PFSK-1 (cell line): ENCODE measurements around the gene UGDH.

Source experiments
- FOXP2 ChIP-seq: optimal IDR thresholded peaks from 2 replicates; pipeline ENCODE3; 2011; ENCODE audit warnings: borderline replicate concordance, control low read depth, inconsistent platforms; ENCODE audit not compliant: insufficient read depth; ENCODE audit errors: extremely low read length, extremely low read depth
- POLR2AphosphoS5 ChIP-seq: IDR thresholded peaks from 2 replicates; pipeline ENCODE4 v1.6.1; 2012; ENCODE audit warnings: low read depth, mild to moderate bottlenecking, control low read depth, low read length, moderate library complexity
- SIN3A ChIP-seq: IDR thresholded peaks from 2 replicates; pipeline ENCODE4 v1.6.1; 2012; ENCODE audit warnings: mild to moderate bottlenecking, low read length, moderate library complexity, borderline replicate concordance; ENCODE audit not compliant: insufficient read depth
- TAF1 ChIP-seq: IDR thresholded peaks from 2 replicates; pipeline ENCODE4 v1.6.1; 2012; ENCODE audit warnings: low read length, control low read depth, borderline replicate concordance; ENCODE audit not compliant: insufficient read depth
- TF ChIP-seq, protein P1 (sequence below), 2 experiments: IDR thresholded peaks; 2 replicates each; pipeline versions ENCODE4 v1.6.1 to v1.8.0; 2011 to 2012; ENCODE audit warnings: low read depth in 2 of 2, low read length in 2 of 2, control low read depth in 1 of 2, inconsistent platforms in 1 of 2, mild to moderate bottlenecking in 1 of 2, moderate library complexity in 1 of 2; ENCODE audit not compliant: insufficient read depth in 1 of 2

The UGDH gene

DNA sequence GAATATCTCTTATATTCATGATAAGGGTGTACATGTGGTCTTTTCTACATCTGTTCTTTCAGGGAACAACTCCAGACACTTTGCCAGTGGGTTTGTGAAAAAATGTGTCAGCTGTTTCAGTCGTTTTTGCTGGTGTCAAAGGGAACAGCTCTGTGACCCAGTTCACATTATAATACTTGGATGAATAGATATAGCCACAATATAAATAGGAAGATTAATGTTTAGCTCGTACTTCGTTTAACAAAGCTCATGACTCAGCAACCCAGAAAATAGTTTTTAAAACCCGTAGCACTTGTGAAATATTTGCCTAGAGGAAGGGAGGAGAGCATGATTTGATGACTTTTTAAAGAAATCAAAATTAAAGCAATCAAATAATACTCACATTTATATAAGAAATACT, 60.5 kb downstream of the UGDH start:
- TF ChIP-seq, protein P1, sequence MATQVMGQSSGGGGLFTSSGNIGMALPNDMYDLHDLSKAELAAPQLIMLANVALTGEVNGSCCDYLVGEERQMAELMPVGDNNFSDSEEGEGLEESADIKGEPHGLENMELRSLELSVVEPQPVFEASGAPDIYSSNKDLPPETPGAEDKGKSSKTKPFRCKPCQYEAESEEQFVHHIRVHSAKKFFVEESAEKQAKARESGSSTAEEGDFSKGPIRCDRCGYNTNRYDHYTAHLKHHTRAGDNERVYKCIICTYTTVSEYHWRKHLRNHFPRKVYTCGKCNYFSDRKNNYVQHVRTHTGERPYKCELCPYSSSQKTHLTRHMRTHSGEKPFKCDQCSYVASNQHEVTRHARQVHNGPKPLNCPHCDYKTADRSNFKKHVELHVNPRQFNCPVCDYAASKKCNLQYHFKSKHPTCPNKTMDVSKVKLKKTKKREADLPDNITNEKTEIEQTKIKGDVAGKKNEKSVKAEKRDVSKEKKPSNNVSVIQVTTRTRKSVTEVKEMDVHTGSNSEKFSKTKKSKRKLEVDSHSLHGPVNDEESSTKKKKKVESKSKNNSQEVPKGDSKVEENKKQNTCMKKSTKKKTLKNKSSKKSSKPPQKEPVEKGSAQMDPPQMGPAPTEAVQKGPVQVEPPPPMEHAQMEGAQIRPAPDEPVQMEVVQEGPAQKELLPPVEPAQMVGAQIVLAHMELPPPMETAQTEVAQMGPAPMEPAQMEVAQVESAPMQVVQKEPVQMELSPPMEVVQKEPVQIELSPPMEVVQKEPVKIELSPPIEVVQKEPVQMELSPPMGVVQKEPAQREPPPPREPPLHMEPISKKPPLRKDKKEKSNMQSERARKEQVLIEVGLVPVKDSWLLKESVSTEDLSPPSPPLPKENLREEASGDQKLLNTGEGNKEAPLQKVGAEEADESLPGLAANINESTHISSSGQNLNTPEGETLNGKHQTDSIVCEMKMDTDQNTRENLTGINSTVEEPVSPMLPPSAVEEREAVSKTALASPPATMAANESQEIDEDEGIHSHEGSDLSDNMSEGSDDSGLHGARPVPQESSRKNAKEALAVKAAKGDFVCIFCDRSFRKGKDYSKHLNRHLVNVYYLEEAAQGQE (IDR thresholded peaks at IDR 0.05; ENCODE audit: insufficient read depth in 1 of 2, low read depth in 2 of 2, low read length in 2 of 2) = no peak
- TF ChIP-seq POLR2AphosphoS5 (no peak), SIN3A (no peak), TAF1 (no peak), FOXP2 (no peak)

DNA sequence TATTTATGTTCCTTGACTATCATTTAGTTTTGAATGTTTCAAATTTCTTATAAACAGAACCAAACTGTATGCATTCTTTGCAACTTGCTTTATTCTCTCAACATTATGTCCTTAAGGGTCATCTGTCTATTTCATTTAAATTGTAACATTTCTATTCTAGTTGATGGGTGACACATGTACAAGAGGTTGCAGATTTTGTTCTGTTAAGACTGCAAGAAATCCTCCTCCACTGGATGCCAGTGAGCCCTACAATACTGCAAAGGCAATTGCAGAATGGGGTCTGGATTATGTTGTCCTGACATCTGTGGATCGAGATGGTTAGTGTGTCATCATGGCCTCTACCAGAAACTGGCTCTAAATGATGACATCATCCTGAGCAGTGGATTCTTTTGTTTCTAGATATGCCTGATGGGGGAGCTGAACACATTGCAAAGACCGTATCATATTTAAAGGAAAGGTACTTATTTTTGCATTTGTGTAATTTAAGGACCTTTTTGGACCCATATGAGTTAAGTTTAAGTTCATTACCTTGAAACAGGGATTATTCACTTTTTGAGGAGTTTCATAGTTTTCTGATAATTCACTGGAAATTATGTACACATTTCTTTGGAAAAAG, 62.2 kb downstream of the UGDH start:
- TF ChIP-seq, protein P1 (IDR thresholded peaks at IDR 0.05; ENCODE audit: insufficient read depth in 1 of 2, low read depth in 2 of 2, low read length in 2 of 2) = no peak
- TF ChIP-seq SIN3A (no peak), FOXP2 (no peak), POLR2AphosphoS5 (no peak), TAF1 (no peak)

- 0 out of 2 replicates have a peak, but pooled peaks have one; percentile 39 for TF ChIP-seq SIN3A
- peak; percentile 99 for TF ChIP-seq TAF1
- peak; percentile 44 for TF ChIP-seq FOXP2
- TF ChIP-seq POLR2AphosphoS5 = peak; percentile 98
- TF ChIP-seq, protein P1 (IDR thresholded peaks at IDR 0.05; ENCODE audit: insufficient read depth in 1 of 2, low read depth in 2 of 2, low read length in 2 of 2) = peak in 1 of 2 experiments; percentile 6; a peak in 2 of 4 replicates
Measured at GRCh38 chr4:39458505-39459300, 68.5 kb downstream of the UGDH start, which contains the start of the genes LIAS and RPL9. LIAS (plus strand) TSS chr4:39459056; CDS start chr4:39459118, 62 bp downstream. RPL9 (minus strand) TSS chr4:39458922; CDS start chr4:39458439, 483 bp downstream.

GRCh38 chr4:39456946-39457763, 70.1 kb downstream of the UGDH start:
- TF ChIP-seq FOXP2 (no peak), SIN3A (no peak), POLR2AphosphoS5 (no peak; the same call in 1 of the 2 replicates)

DNA sequence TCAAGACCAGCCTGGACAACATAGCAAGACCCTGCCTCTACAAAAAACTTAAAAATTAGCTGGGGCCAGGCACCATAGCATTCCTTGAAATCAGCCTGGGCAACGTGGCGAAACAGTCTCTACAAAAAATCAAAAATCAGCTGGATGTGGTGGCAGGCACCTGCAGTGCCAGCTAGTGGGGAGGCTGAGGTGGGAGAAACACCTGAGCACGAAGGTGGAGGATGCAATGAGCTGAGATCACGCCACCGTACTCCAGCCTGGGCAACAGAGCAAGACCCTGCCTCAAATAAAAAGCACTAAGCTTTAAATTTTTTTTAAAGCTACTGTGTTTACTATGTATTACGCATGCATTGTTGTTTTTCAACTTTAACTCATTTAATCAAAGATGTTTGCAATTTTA, 71.8 kb downstream of the UGDH start:
- TF ChIP-seq POLR2AphosphoS5 = no peak
- TF ChIP-seq SIN3A = no peak
- TF ChIP-seq FOXP2 = no peak
- no peak for TF ChIP-seq TAF1
- TF ChIP-seq, protein P1 (IDR thresholded peaks at IDR 0.05; ENCODE audit: insufficient read depth in 1 of 2, low read depth in 2 of 2, low read length in 2 of 2) = no peak
